Posterior vena cava (tissue), 2 donors: Measurements from ENCODE around the gene USH1C. TPM values are rescaled to one million over a fixed set of nuclear protein-coding genes. Genes with fewer than 3 reads are reported as not detected.

Source experiments
- DNase-seq: peaks from one replicate; pipeline ENCODE4 v3.0.0-alpha.2; 2020; ENCODE audit warnings: low spot score
- intact Hi-C, 2 donors: fragments of 100-400 bp; cut with DNase I; formaldehyde crosslinking; loops; one replicate each; pipeline versions ENCODE4 v1.14.1 to v1.14.2; 2022 to 2023
- total RNA-seq, 2 donors: library from RNA; stranded (reverse); fragmentation: NEBNext Ultra II Directional; extraction: Animal tissue kit (Norgen Biotek cat#: 25700); gene quantifications; one replicate each; pipeline ENCODE4 v1.2.1, GENCODE V29; 2021
- donor health status: DM: yes; HTN: yes; CAD: no.
- donor health status: DM: yes; HTN: yes; CAD: no.

USH1C gene
- total RNA-seq, 2 donors from 2014 or later, result 2.9 TPM; not detected in 1

DNA sequence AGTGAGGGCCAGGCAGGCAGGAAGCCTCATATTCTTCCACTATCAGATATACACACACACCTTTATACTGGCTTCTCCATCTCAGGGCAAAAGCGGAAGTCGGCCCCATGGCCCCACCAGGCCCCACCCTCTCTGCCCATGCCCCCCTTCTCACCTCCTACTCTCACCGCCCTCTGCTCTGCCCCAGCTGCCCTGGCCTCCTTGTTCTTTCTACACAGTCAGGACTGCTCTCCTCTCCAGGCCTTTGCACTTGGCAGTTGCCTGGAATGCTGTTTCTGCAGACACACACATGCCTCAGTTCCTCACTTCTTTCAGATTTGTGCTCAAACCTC lies 28.1 kb upstream of the USH1C start:
- no peak for DNase-seq
- intact Hi-C loops, result no loop called here

GRCh38 chr11:17571431-17572358 lies 27.5 kb upstream of the USH1C start:
- DNase-seq, result no peak
- intact Hi-C loops, result no loop called here

DNA sequence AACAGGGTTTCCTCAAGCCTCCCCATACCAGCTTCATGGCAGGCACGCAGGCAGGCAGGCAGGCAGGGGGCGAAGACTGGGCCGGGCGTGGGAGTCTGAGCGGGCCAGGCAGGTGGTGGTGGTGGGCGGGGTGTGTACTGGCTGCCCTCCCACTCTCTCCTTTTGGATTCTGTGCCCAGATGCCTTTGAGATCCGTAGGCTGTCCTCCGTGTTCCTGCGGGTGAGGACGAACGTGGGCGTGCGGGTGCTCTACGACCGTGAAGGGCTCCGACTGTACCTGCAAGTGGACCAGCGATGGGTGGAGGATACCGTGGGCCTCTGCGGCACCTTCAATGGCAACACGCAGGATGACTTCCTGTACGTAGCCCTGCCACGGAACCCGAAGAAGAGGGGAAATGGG lies 25.8 kb upstream of the USH1C start:
- intact Hi-C loops, result no loop called here
- DNase-seq, result no peak

- intact Hi-C loops, result no loop called here
- DNase-seq, result no peak
Observed at GRCh38 chr11:17568944-17569343, 24.7 kb upstream of the USH1C start.

DNA sequence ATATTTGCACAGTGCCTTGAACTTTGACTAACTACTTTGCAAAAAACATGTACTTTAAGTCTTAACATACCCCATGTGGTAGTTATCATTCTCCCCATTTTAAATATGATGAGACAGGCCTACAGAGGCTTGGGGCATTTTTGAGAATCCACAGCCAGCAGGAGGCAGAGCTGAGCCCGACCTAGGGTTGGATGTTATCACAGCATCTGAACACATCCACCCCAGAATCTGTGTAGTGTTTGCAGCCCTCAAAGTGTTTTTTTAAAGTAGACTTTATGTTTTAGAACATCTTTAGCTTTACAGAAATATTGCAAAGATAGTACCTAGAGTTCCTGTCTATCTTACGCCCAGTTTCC lies 20.4 kb upstream of the USH1C start:
- no peak for DNase-seq
- intact Hi-C loops, result no loop called here

GRCh38 chr11:17563961-17564686 lies 19.9 kb upstream of the USH1C start:
- no peak for DNase-seq
- intact Hi-C loops, result no loop called here

GRCh38 chr11:17563231-17563646 lies 19.0 kb upstream of the USH1C start:
- intact Hi-C loops, result no loop called here

GRCh38 chr11:17561526-17561925 lies 17.3 kb upstream of the USH1C start:
- intact Hi-C loops, result no loop called here

More at GRCh38 chr11:17563231-17563646, 19.0 kb upstream of the USH1C start:
- peak; percentile 34 for DNase-seq

DNA sequence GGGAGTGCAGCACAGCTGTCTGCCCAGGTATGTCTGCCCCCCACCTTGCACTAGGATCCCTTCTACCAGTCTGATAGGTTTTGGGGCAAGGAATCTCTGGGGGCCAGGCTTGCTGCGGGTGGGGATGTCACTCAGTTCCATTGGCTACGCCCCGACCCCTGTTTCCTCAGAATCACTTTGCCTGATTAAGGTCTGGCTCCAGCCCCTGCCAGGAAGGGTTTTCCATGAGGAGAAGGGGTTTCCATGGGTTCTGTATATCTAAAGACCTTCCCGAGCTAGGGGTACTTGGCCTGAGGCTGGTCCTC lies 16.8 kb upstream of the USH1C start:
- intact Hi-C loops, result no loop called here
- DNase-seq, result no peak

More at GRCh38 chr11:17561526-17561925, 17.3 kb upstream of the USH1C start:
- no peak for DNase-seq

DNA sequence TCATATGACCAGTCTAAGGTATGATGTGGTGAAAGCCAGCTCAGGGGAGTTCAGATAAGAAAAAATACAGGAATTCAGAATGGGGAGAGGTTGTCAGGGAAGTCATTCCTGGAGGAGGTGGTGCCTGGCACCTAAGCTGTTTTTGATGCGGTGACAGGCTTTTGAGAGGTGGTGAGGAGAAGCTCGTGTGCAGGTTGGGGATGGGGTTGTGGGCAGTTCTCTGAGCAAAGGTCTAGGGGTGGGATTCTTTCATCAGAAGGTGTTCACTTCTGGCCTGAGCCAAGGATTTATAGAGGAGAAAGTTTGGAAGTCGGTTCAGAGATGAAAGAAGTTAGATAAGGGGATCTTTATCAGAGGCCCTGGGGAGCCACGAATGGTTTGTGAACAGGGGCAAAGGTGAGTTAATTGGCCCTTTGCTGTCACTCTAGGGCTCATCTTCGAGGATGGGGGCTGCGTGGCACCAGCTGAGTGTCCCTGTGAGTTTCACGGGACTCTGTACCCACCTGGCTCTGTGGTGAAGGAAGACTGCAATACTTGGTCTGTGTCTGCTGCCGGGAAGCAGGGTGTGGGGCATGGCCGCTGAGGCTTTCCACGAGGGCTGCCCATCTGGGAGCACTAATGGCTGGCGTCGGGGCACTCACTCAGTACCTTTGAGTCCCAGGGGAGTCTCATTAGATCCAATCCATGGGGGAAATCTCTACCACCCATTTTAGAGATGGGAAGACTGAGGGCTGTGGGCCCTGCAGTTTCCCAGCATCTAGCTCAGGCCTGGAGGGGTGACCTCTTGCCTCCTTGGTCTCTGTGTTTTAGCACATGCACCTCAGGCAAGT lies 16.3 kb upstream of the USH1C start:
- intact Hi-C loops, result no loop called here
- DNase-seq, result no peak

GRCh38 chr11:17559341-17560087 lies 15.3 kb upstream of the USH1C start:
- intact Hi-C loops, result no loop called here
- no peak for DNase-seq

- no peak for DNase-seq
- intact Hi-C loops, result no loop called here
Observed at GRCh38 chr11:17558916-17559315, 14.7 kb upstream of the USH1C start.

GRCh38 chr11:17558025-17558780 lies 14.0 kb upstream of the USH1C start:
- intact Hi-C loops, result no loop called here
- DNase-seq, result no peak

GRCh38 chr11:17556999-17557398 lies 12.8 kb upstream of the USH1C start:
- no peak for DNase-seq
- intact Hi-C loops, result no loop called here

DNA sequence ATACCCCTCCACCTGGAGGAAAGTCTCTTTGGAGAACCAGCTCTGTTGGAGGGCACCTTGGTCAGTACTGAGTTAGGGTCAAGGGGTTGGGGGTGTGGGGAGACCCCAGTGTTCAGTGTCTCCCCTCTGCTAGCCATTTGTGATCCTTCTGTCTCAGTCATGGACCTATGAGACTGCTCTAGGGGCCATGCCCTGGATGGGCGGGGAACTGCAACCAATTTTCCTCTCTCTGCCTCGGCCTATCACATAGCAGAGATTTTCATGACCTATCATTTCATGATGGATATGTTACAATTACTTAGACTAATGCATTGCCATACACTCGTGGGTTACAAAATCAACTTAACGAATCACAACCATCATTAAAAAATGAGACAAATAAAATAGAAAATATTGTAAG lies 10.3 kb upstream of the USH1C start:
- intact Hi-C loops, result no loop called here
- DNase-seq, result no peak

GRCh38 chr11:17553249-17553546 lies 9.0 kb upstream of the USH1C start:
- intact Hi-C loops, result no loop called here
- no peak for DNase-seq

DNA sequence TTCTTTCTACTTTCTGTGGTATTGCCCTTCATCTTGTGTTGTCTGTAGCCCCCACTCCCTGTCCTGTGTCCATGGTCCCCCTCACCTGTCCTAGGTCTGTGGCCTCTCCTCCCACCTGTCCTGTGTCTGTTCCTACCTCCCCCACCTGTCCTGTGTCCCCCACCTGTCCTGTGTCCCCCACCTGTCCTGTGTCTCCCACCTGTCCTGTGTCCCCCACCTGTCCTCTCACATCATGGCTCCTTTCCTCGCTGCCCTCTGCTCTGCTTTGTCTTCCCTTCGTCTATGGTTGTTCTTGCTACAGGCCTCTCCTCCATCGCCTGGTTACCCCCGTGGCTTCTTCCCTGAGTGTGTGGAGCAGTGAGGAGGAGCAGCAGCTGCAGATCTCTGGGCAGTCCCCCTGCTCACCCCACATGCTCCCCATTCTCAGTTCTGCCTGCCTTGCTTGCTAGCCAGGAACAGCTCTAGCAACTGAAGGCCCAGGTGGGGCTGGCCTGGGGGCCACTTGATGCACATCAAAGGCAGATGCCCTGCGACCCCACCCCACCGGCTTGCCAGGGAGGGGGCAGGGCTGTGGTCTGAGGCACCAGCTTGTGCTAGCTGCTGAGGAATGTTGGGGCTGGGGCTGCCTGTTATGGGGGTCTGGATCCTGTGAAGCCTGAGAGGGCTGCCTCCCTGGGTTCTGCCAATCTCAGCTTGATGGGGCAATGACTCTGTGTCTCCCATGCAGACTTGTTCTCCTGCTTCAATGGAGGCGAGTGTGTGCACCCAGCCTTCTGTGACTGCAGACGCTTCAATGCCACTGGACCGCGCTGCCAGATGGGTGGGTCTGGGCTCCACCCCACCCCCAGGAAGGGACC lies 8.4 kb upstream of the USH1C start:
- peak; percentile 52 for DNase-seq
- intact Hi-C loops, result no loop called here

DNA sequence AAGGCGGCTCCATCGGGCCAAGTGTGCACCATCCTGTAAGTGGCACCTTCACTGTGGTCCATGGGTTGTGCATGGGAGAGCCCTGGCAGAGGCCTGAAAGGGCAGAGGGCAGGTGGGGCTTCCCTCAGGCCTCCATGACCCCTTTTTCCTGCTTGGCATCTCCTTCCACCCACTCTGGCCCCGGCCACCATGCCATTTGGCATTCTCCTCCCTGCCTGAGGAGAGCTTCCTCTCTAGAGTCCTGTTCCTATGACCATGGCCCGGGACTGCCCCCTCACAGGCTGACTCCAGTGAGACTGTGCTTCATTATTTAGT lies 7.8 kb upstream of the USH1C start:
- intact Hi-C loops, result no loop called here
- DNase-seq, result peak; percentile 66
